GM21515 (cell line): ENCODE measurements around the gene ITPR3.
"Not testable (repeated sequence)": the region's sequence is repeated elsewhere in the genome, so short reads cannot be mapped to it uniquely, and the experiment has no call there.

Experiments used
- ATAC-seq: cut with Tn5 transposase; IDR thresholded peaks from one replicate; pipeline ENCODE4 v1.9.1; 2021; ENCODE audit not compliant: unreplicated experiment

ITPR3 gene

DNA sequence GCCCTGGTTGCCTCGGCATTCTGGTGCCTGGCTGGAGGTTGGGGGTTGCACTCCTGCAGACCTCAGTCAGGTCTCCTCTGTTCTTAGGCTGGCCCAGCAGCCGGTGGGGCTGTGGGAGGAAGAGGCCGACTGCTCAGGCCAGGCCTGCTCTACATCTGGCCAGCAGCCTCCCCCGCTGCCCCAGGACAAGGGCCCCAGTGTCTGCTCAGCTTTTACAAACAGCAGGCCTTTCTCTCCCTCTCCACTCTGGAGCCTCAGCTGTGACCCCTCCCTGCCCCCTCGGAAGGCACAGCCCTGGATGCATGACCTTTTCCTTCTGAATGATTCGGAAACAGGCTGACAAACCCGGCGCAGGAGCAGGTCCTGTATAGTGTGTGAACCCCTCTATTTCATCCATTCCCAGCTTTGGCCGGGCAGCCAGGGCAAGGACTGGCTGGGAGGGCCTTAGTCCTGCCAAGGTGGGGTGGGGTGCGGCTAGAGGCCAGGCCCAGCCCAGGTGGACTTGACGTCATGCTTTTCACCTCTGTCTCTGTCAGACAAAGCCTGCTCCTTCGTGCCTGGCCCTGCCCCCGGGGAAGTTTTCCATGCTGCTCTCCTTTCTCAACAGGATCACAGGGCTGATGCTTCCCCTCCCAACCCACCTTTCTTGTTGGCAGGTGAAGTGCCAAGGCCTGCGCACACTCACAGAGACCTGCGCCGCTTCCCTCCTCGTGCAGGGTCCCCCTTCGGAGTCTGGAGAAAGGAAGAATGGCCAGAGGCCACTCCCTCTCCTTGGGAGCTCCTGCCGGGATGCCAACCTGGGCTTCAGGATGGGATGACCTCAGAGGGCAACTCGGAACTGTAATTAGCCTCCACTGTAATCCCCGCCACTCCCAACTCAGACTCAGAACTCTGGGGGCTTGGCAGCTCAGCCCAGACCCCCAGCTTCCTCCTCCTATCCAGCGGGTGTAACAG, 10.1 kb upstream of the ITPR3 start:
- no peak for ATAC-seq

DNA sequence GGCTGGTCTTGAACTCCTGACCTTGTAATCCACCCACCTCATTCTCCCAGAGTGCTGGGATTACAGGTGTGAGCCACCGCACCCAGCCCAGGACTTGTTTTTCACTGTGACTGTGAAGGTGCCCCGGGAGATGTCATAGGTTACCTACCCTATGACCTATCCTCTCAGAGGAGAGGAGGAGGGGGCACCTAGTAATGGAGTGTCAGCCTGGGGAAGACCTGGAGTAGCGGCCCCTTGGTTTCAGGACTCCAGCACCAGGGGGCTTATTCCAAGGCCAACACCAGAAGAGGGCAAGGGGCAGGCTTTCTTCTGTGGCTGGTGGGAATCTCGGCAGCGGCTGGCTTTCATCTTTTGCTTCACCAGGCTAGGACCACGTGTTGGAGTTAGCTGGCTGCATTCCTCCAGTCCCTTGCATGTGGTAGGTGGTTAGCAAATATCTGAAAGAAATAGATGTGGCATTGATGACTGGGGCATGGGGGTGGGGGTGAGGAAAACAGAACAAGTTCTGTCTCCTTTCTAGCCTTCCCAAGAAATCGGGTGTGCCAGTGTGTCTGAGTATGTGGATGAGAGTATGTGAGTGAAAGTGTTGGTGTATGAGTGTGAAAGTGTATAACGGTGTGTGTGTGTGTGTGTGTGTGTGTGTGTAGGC, 7.9 kb upstream of the ITPR3 start:
- ATAC-seq = no peak

DNA sequence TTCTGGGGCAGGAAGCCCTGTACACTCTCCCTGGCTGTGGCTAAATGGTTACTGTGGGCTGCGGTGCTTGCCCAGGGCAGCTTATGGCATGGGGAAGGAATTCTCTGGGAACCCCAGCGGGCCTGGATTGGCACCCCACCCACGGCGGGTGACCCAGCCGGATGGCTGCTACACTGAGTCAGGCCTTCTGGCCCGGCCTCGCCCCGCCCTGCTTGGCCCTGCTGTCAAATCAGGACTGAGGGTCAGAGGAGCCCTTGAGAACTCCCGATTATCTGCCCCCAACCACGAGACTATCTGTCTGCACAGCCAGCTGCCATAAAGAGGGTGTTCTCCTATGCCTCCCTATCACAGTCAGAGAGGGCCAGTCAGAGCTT, 7.3 kb upstream of the ITPR3 start:
- ATAC-seq = no peak

DNA sequence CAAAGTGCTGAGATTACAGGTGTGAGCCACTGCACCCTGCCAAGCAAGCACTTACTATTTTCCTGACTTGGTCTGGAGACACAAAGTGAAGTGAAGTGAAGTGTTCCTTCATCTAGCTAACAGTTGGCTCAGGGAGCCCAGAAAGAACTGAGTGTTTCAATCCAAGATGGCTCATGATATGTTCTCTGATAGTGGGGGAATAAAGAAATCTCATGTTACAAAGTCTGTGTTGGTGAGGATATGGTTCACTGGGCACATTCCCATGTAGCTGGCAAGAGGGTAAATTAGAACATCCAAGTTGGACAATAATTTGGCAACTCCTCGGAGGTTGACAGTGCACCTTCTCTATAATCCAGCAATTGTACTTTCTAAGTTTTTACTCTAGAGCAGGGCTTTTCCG, 5.0 kb upstream of the ITPR3 start:
- no peak for ATAC-seq

DNA sequence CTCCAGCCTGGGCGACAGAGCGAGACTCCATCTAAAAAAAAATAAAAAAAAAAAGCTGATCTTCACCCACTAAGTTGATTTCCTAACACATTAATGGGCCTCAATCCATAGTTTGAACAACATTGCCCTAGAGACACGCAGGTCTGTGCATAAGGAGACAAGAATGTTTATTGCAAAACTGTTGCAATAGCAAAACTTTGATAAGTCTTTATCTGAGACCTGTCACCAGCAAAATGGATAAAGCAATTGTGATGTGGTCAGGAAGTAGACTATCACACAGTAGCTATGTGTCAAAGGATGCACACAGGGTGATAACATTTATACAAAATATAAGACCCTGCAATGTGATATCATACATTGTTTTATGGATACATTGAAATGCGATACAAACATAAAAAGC, 4.2 kb upstream of the ITPR3 start:
- ATAC-seq = no peak

DNA sequence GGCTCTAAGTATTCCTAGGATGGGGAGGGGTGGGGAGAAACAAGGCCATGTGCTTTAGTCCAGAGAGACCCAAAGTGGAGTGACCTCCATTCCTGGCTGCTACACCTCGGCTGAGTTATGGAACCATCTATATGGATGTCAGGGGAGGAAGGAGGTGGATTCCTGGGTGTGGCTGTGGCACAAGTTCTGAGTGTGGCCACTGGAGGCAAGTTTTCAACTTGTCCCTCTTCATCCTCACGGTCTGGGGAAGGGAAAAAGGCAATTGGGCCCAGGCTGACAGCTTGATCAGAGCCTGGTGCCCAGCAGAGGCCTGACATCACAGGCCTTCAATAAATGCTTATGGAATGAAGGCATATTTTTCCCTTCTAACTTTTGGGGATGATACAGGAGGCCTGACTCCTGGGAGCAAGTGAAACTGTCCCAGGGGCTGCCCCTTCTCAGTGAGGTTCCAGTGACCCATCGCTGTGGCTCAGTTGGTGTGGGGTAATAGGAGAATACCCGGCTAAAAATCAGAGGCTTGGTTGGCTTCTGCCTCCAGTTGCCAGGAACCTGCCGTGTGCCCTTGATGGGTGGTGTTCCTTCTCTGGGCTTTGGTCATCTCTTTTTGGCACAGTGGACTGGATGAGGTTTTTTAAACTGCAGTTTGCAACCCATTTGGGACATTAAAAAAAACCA, 1.8 kb upstream of the ITPR3 start:
- ATAC-seq = no peak

DNA sequence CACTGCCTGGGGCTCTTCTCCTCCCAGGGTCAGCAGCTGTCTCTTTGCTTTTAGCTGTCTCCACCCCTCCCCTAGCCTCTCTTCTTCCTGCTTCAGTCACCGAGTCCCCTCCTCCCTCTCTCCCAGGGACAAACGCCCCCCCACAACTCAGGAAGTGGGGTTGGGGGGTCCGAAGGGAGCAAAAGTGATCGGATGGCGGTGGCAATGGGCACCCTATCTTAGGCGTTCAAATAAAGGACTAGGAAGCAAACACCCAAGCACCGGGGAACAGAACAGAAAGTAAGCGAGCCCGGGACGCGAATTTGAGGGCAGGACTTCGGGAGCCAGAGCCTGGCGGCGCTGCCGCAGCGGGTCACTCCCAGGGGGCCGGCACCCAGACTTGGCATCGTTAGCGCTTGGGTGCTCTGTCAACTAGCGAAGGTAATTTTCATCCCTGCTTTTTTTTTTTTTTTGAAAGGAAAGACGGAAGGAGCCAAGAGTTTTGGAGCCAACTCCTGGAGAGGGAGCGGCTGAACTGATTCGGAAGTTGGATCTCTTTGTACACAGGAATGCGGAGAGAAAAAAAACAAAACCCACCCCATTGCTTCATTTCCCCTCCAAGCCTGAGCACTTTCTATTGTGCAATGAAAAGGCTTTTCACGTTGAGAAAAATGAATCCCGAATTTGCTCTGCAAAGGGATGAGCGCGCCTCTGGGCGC, 815 bp upstream of the ITPR3 start:
- no peak for ATAC-seq

DNA sequence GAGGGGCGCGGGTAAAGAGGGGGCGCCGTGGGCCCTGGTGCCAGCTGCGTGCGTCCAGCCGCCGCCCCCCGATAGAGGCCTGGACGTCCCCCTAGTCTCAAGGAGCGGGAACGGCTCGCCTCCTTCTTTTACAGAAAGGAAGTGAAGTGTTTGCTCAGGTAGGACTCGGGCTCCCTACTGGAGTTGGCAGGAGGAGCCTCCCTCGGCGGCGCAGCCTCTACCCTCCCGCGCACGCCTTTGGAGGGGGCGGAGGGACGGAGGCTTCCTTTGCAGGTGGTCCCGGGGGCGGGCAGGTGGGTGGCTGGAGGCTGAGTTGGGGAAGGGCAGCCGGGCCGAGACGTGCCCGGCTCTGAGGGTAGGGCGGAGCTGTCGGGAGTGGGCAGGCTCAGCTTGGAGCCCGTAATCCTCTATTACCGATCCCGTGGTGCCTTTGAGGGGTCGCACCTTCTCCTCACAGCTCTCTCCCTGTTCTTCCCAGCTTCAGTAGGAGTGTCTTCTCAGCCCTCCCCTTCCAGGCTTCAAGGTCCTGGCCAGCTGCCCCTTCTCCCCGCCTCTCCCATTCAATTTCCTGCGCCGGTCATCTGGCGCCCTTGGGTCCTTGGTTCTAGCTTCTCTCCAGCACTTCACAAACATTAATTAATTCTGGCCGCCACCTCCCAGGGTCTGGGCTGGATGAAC, 728 bp downstream of the ITPR3 start:
- ATAC-seq = peak; percentile 24

DNA sequence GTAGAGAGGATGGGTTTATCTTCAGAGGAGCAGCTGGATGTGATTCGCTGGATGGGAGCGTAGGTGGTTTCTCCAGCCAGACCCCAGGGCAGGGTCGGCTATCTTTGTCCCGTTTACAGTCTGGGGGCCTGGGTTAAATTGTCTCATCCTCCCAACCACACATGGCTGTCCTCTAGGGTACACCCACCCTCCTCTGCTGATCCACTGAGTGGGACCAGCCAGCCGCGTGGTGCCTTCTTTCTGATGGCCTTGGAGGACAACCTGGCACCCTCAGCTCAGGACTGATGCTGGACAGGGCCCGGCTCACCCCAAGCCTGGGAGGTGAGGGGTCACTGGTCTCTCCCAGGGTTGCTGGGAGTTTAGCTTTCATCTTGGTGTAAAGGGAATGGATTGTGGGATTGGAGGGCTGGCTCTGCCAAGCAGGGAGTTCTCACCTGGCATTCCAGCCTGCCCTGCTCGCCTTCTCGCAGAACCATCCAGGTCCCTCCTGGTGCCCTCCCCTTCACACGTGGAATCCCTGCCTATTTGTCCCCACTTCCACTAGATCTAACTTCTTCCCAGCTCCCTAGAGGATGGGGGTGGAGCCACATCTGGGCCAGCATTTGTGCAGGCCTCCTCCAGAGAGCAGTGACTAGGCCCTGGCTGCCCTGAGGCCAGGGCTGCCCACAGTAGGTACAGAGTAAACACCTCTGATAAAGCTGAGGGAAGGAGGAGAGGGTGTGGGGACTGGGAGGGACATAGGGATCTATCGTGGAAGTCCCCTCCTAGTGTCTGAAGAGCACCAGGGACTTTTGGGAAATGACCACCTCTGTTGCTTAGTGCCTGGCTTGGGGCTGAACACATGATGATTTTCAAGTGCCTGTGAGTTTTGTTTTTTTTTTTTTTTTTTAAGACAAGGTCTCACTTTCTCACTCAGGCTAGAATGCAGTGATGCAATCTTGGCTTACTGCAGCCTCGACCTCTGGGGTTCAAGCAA, 1.6 kb downstream of the ITPR3 start:
- no peak for ATAC-seq

DNA sequence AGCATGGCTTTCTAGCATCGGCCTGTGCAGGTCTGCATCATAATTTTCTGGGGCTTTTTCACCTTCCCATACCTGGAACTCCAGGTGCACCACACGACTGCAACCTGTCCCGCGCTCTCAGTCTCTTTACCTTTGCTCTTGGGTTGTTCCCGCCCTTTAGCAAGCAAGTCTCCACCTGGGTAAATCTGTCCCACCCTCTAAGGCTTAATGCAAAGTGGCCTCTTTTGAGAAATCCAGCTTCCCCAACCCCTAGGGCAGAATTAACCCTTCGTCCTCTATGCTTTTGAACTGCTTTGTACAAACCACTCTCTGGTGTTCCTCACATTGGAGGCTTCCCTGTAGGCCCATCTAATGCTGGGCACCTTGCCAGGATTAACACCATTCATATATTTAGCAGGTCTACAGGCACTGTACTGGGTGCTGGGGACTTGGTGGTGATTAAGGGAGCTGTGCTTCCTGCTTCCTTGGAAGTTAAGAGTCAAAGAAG, 2.8 kb downstream of the ITPR3 start:
- ATAC-seq = no peak

DNA sequence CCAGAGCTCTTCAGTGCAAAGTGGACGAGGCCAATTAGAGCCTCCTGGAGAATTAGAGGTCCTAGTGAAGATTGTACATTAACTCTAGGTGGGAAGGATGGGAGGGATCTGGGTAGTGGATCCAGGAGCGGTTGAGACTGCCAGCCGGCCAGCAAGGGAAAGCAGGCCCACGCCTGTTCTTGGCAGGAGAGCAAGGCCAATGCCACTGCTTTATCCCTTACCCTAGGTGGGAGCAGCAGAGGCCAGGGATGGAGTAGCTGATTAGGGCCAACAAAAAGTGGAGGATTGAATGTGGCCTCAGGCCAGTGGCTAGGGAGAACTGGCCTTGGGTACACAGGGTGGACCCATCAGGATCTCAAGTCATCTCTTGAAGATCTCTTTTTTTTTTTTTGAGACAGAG, 3.7 kb downstream of the ITPR3 start:
- no peak for ATAC-seq

DNA sequence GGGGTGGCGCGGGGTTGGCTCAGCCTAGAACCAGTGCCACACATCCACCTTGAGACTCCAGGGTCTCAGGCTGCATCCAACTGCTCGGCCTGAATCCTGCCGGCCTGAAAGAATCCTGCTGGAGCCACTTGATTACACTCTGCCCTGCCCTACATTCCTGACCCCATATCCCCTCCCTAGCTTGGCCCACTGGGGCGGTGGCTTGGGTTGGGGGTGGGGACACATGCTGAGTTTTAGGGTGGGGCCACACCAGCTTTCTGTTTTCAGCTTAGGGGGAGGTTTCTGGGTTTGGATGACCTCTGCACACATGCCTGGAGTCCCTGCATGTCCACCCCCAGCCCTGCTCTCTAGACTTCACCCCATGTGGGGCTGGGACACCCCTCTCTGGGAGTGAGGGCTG, 6.8 kb downstream of the ITPR3 start:
- no peak for ATAC-seq

DNA sequence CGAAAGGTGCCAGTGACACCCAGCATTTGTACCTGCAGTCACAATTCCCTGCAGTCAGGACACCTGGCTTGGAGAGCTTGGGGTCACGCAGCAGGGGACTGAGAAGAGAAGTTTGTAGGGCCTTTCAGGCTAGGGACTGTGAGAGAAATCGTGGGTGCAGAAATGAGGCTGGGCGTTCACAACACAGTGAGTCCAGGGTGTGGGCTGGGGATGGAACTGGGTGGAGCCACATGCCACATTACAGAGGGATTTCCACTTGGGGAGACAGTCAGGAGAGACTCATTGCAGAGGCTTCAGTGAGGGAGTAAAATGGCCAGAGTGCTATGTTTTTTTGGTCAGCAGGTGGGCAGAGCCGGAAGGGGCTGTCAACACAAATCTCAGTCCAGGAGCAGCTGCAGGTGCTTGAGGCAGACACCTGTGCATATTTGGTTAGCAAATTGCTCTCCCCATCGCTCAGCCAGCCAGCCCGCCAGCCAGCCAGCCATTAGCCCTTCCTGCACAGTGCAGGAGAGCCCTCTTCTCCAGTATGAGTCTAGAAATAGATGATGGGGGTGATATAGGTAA, 7.4 kb downstream of the ITPR3 start:
- no peak for ATAC-seq

DNA sequence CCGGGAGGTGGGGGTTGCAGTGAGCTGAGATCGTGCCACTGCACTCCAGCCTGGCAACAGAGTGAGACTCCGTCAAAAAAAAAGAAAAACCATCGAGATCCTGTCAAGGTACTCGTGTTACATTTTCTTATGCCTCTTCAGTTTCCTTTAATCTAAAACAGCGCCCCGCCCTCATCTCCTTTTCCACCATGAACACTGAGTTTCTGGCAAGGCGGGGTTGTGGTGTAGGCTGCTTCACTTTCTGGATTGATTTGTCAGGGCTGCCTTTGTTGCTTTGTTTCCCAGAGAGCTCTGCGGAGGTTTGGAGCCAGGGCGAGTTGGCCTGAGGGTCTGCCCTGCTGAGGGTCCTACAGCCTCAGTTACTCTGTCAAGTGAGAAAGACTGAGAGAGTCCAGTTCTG, 8.9 kb downstream of the ITPR3 start:
- ATAC-seq = no peak

DNA sequence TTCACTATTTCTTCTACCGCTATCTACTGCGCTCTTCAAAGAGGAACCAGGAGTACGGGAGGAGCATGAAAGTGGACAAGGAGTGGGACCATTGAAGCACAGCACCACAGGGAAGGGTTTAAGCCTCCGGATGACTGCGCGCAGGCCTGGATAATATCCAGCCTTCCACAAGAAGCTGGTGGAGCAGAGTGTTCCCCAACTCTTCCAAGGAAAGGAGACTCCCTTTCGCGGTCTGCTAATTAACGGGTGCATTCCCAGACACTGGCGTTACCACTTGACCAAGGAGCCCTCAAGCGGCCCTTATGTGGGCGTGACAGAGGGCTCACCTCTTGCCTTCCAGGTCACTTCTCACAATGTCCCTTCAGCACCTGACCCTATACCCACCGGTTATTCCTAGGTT, 10.4 kb downstream of the ITPR3 start:
- not testable (repeated sequence) for ATAC-seq

DNA sequence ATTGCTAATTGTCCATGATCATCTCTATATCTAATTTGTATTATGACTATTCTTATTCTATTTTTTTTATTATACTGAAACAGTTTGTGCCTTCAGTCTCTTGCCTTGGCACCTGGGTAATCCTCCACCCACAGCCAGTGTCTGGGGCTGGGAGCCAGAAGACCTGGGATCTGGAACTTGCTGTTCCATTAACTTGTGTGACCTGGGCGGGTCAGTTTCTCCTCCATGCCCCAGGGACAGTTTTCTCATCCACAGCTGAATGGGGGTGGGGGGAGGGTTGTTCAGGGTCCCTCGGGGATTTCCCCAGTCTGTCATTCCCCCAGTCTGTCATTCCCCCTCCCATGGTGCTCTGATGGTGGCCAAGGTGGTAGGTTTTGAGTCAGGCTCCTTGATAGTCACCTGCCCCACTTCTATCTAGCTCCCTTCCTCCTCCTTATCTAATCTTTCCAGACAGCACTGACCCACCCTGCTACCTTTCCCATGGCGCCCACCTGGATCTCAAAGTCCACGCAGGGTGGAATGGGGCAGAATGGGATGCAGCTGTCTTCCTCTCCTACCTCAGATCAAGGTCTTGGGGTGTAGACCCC, 10.9 kb downstream of the ITPR3 start:
- no peak for ATAC-seq

DNA sequence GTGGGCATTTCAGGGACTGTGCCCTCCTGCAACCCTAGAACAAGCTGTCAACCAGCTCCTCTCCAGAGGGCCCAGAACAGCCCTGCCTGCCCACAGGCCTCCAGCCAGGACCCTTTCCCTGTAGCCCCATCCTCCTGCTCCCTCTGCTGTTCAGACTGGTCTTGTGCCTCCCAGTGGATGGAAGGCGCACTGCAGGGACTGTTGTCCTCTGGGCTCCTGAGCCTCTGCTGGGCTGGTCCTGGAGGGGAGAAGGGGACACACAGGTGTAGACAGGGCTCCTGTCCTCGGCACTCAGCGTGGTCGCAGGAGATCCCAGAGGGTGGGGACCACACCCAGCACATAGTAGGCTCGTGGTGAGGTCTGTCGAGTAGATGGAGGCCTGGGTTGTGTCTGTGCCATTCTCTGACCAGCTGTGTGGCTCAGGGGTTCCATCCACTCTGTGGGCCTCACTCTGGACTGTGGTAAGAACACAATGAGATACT, 11.5 kb downstream of the ITPR3 start:
- ATAC-seq = no peak

DNA sequence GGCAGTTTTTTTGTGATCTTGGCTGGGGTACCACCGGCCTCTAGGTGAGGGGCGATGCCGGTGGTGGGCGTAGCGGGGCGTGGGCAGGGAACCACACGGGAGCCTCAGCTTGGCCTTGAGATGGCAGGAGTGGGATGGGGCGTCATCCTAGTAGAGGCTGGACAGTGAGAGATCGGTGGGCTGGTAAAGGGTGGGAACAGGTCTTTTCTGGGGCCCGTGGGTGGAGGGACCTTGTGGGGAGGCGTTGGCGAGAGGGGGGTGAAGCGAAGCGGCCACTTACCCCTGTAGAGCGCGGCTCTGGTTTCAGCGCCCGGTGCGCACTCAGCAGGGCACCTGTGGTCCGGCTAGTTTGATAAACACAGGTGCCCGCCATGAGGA, 12.0 kb downstream of the ITPR3 start:
- peak; percentile 20 for ATAC-seq
